IMR-90 (cell line): ENCODE results near the gene EYS. TPM values are rescaled to one million over a fixed set of nuclear protein-coding genes. Genes with fewer than 3 reads are reported as not detected.

ENCODE experiments used
- ATAC-seq: fragments of 200-7000 bp; cut with Tn5 transposase; 2 replicates; pipeline ENCODE4 v1.9.1; 2020; ENCODE audit warnings: low read depth, mild to moderate bottlenecking, moderate library complexity
- BruUV-seq: library from RNA; stranded (reverse); fragments of 400-500 nt; replicated peaks from 2 replicates; lab custom pipeline; 2021; lab: Mats Ljungman, UMichigan
- CTCF ChIA-PET: fragments of 300-600 bp; formaldehyde crosslinking; extraction: SDS; loops from one replicate; lab custom pipeline; 2021; ENCODE audit warnings: antibody characterized with exemption; lab: Yijun Ruan, JAX
- POLR2A ChIA-PET: fragments of 300-600 bp; sonication (Branson Sonifier 250); formaldehyde crosslinking; loops from one replicate; lab custom pipeline; 2022; ENCODE audit warnings: antibody characterized with exemption; ENCODE audit not compliant: unreplicated experiment; lab: Charles Lee
- DNase-seq: peaks from one replicate; pipeline ENCODE4 v3.0.0; 2013
- H2AFZ ChIP-seq: replicated peaks from 2 replicates; pipeline ENCODE3; 2013; ENCODE audit warnings: low read length, mild to moderate bottlenecking; ENCODE audit not compliant: poor library complexity
- H2AK5ac ChIP-seq: 2 replicates; pipeline ENCODE4 v1.6.1; 2013; ENCODE audit warnings: low read depth, low read length, inconsistent platforms
- H2AK9ac ChIP-seq: replicated peaks from 2 replicates; pipeline ENCODE3; 2013; ENCODE audit warnings: mild to moderate bottlenecking, low read depth, low read length, moderate library complexity; ENCODE audit not compliant: poor library complexity
- H2BK120ac ChIP-seq: 2 replicates; pipeline ENCODE4 v1.6.1; 2013; ENCODE audit warnings: low read depth, low read length, inconsistent platforms
- H2BK15ac ChIP-seq: 3 replicates; pipeline ENCODE4 v1.6.1; 2013; ENCODE audit warnings: low read depth, low read length, inconsistent platforms
- H2BK20ac ChIP-seq: 2 replicates; pipeline ENCODE4 v1.6.1; 2013; ENCODE audit warnings: low read depth, mild to moderate bottlenecking, inconsistent platforms, low read length, moderate library complexity
- H2BK5ac ChIP-seq: 2 replicates; pipeline ENCODE4 v1.6.1; 2013; ENCODE audit warnings: mild to moderate bottlenecking, low read depth, low read length, inconsistent platforms; ENCODE audit not compliant: poor library complexity, severe bottlenecking
- H3K14ac ChIP-seq: replicated peaks from 2 replicates; pipeline ENCODE4 v1.6.1; 2013; ENCODE audit warnings: low read depth, low read length, inconsistent platforms
- H3K18ac ChIP-seq: 2 replicates; pipeline ENCODE4 v1.6.1; 2013; ENCODE audit warnings: low read depth, low read length, control low read depth
- H3K23ac ChIP-seq: 2 replicates; pipeline ENCODE4 v1.6.1; 2013; ENCODE audit warnings: low read depth, low read length, inconsistent platforms
- H3K27ac ChIP-seq: 2 replicates; pipeline ENCODE4 v1.5.1; 2013; ENCODE audit warnings: mild to moderate bottlenecking, control low read depth, low read length; ENCODE audit not compliant: insufficient read depth
- H3K27me3 ChIP-seq: 2 replicates; pipeline ENCODE4 v1.6.1; 2013; ENCODE audit warnings: low read length; ENCODE audit not compliant: control insufficient read depth, insufficient read depth
- H3K36me3 ChIP-seq: 2 replicates; pipeline ENCODE4 v1.6.1; 2013; ENCODE audit warnings: low read length, mixed read lengths; ENCODE audit not compliant: control insufficient read depth, insufficient read depth
- H3K4ac ChIP-seq: 2 replicates; pipeline ENCODE4 v1.6.1; 2013; ENCODE audit warnings: low read depth, low read length, inconsistent platforms
- H3K4me1 ChIP-seq: 2 replicates; pipeline ENCODE4 v1.6.1; 2013; ENCODE audit warnings: low read length, mixed read lengths; ENCODE audit not compliant: control insufficient read depth, insufficient read depth
- H3K4me2 ChIP-seq: 2 replicates; pipeline ENCODE4 v1.6.1; 2013; ENCODE audit warnings: low read depth, mild to moderate bottlenecking, control low read depth, low read length, moderate library complexity
- H3K4me3 ChIP-seq: 2 replicates; pipeline ENCODE4 v1.5.1; 2013; ENCODE audit warnings: low read depth, mild to moderate bottlenecking, control low read depth, low read length, moderate library complexity; ENCODE audit not compliant: insufficient read depth
- H3K56ac ChIP-seq: 2 replicates; pipeline ENCODE4 v1.6.1; 2013; ENCODE audit warnings: low read length, inconsistent platforms; ENCODE audit not compliant: insufficient read depth; ENCODE audit errors: extremely low read depth
- H3K79me1 ChIP-seq, 2 experiments: 2 replicates each; pipeline ENCODE4 v1.6.1; 2013; ENCODE audit warnings: low read length in 2 of 2, inconsistent platforms in 1 of 2, low read depth in 1 of 2
- H3K9ac ChIP-seq: 2 replicates; pipeline ENCODE4 v1.6.1; 2013; ENCODE audit warnings: low read depth, low read length, control low read depth
- H3K9me1 ChIP-seq: 2 replicates; pipeline ENCODE4 v1.6.1; 2013; ENCODE audit warnings: low read length, inconsistent platforms; ENCODE audit not compliant: insufficient read depth
- H3K9me3 ChIP-seq: 2 replicates; pipeline ENCODE4 v1.6.1; 2013; ENCODE audit warnings: low read length; ENCODE audit not compliant: control insufficient read depth, insufficient read depth
- H4K20me1 ChIP-seq: 2 replicates; pipeline ENCODE4 v1.6.1; 2013; ENCODE audit warnings: low read length, inconsistent platforms; ENCODE audit not compliant: insufficient read depth
- H4K5ac ChIP-seq: 2 replicates; pipeline ENCODE4 v1.6.1; 2013; ENCODE audit warnings: mild to moderate bottlenecking, low read depth, low read length, control low read depth
- H4K8ac ChIP-seq, 2 experiments: 2 replicates each; pipeline ENCODE4 v1.6.1; 2013; ENCODE audit warnings: low read depth in 2 of 2, low read length in 2 of 2, control low read depth in 1 of 2, inconsistent platforms in 1 of 2
- H4K91ac ChIP-seq: 2 replicates; pipeline ENCODE4 v1.6.1; 2013; ENCODE audit warnings: low read depth, low read length, inconsistent platforms; ENCODE audit not compliant: insufficient read depth
- BHLHE40 ChIP-seq: fragments of 150-350 bp; IDR thresholded peaks from 2 replicates; pipeline ENCODE4 v1.6.1; 2016; ENCODE audit warnings: mild to moderate bottlenecking, low read depth, low read length
- CEBPB ChIP-seq: IDR thresholded peaks from 2 replicates; pipeline ENCODE4 v1.6.1; 2012; ENCODE audit warnings: low read depth, low read length, improper control_type of control experiment
- CHD1 ChIP-seq: IDR thresholded peaks from 2 replicates; pipeline ENCODE4 v1.6.1; 2012; ENCODE audit warnings: low read depth, low read length, improper control_type of control experiment
- CTCF ChIP-seq: conservative IDR thresholded peaks from 2 replicates; pipeline ENCODE4 v1.5.1; 2012; ENCODE audit warnings: mild to moderate bottlenecking, low read depth, low read length, improper control_type of control experiment
- ELK1 ChIP-seq: fragments of 150-350 bp; IDR thresholded peaks from 2 replicates; pipeline ENCODE4 v1.6.1; 2016; ENCODE audit warnings: low read depth, mild to moderate bottlenecking, low read length, moderate library complexity, borderline replicate concordance
- FOS ChIP-seq: fragments of 150-350 bp; IDR thresholded peaks from 2 replicates; pipeline ENCODE4 v1.6.1; 2016; ENCODE audit warnings: low read depth, low read length
- MAFK ChIP-seq: IDR thresholded peaks from 2 replicates; pipeline ENCODE4 v1.6.1; 2012; ENCODE audit warnings: low read depth, low read length, improper control_type of control experiment
- MAZ ChIP-seq: IDR thresholded peaks from 2 replicates; pipeline ENCODE4 v1.6.1; 2012; ENCODE audit warnings: low read depth, mild to moderate bottlenecking, low read length, improper control_type of control experiment, moderate library complexity, borderline replicate concordance
- MXI1 ChIP-seq: IDR thresholded peaks from 2 replicates; pipeline ENCODE4 v1.6.1; 2012; ENCODE audit warnings: low read depth, mild to moderate bottlenecking, low read length, moderate library complexity, borderline replicate concordance
- NFE2L2 ChIP-seq: fragments of 150-350 bp; IDR thresholded peaks from 2 replicates; pipeline ENCODE4 v1.6.1; 2016; ENCODE audit warnings: low read depth, mild to moderate bottlenecking, low read length
- POLR2A ChIP-seq: IDR thresholded peaks from 2 replicates; pipeline ENCODE4 v1.6.1; 2012; ENCODE audit warnings: mild to moderate bottlenecking, low read depth, low read length
- RAD21 ChIP-seq: IDR thresholded peaks from 2 replicates; pipeline ENCODE4 v1.6.1; 2012; ENCODE audit warnings: low read length, improper control_type of control experiment
- RCOR1 ChIP-seq: IDR thresholded peaks from 2 replicates; pipeline ENCODE4 v1.6.1; 2012; ENCODE audit warnings: mild to moderate bottlenecking, low read length, improper control_type of control experiment; ENCODE audit not compliant: insufficient replicate concordance
- RFX5 ChIP-seq: IDR thresholded peaks from 2 replicates; pipeline ENCODE4 v1.8.0; 2012; ENCODE audit warnings: low read depth, mild to moderate bottlenecking, low read length, moderate library complexity
- SMC3 ChIP-seq: fragments of 150-350 bp; IDR thresholded peaks from 2 replicates; pipeline ENCODE4 v1.6.1; 2016; ENCODE audit warnings: low read depth, mild to moderate bottlenecking, antibody characterized with exemption, low read length, moderate library complexity
- USF2 ChIP-seq: fragments of 150-350 bp; IDR thresholded peaks from 2 replicates; pipeline ENCODE4 v1.6.1; 2017; ENCODE audit warnings: mild to moderate bottlenecking, antibody characterized with exemption, low read length, low read depth
- WGBS, 2 experiments: methylation state at CpG; one replicate each; pipeline versions ENCODE4 v1.1.5 to v1.1.7; 2013; ENCODE audit warnings: missing lambda C conversion rate in 2 of 2; ENCODE audit not compliant: insufficient read length in 1 of 2; ENCODE audit errors: extremely low coverage in 2 of 2; 5-methylcytosine and 5-hydroxymethylcytosine counted together
- dilution Hi-C: fragments of 300-500 bp; cut with HindIII; formaldehyde crosslinking; loops from one replicate; pipeline ENCODE4 v1.14.3; 2018; ENCODE audit warnings: low sequenced_read_pairs; ENCODE audit not compliant: unreplicated experiment
- in situ Hi-C: fragments of 300-500 bp; cut with MboI; formaldehyde crosslinking; loops from 3 replicates; pipeline ENCODE4 v1.14.3; 2019; ENCODE audit warnings: low sequenced_read_pairs, inconsistent platforms, mixed read lengths
- intact Hi-C: fragments of 100-400 bp; cut with micrococcal nuclease; formaldehyde crosslinking; loops from 2 replicates; pipeline ENCODE4 v1.10.0; 2022
- polyA plus RNA-seq, 3 experiments: library from polyadenylated mRNA; depleted of rRNA; stranded (reverse); fragments of >200 nt; gene quantifications; 2 replicates each; pipeline ENCODE4 v1.2.3, GENCODE V29; 2012; ENCODE audit warnings: low replicate concordance in 1 of 3
- total RNA-seq: library from RNA; depleted of rRNA; stranded (reverse); fragments of >200 nt; gene quantifications from 2 replicates; pipeline ENCODE4 v1.2.3, GENCODE V29; 2012

The EYS gene
- total and polyA plus RNA-seq, 2 of the 4 experiments (the other 2 are of a cell fraction) = under 0.01 TPM; not detected in 1

- intact Hi-C loops = no loop called here
- Histone ChIP-seq H3K18ac (no peak overlapping the region), H3K4me1 (no peaks in the 10 kb centered on the region), H3K4me2 (no peak overlapping the region), H4K20me1 (no peaks in the 10 kb centered on the region), H3K27me3 (no peaks in the 10 kb centered on the region), H3K9me3 (no peaks in the 10 kb centered on the region), H4K91ac (no peak overlapping the region), H3K27ac (no peak overlapping the region), H2BK5ac (no peak overlapping the region), H3K14ac (no peak overlapping the region), H3K9ac (no peak overlapping the region), H4K5ac (no peak overlapping the region), H2AK9ac (no peak overlapping the region), H2BK20ac (no peak overlapping the region), H3K23ac (no peak overlapping the region), H3K36me3 (no peaks in the 10 kb centered on the region), H2AFZ (no peak overlapping the region), H2BK120ac (no peak overlapping the region), H2BK15ac (no peak overlapping the region), H4K8ac (no peak overlapping the region), H3K56ac (no peak overlapping the region), H3K4me3 (no peak overlapping the region), H3K79me1 (no peaks in the 10 kb centered on the region), H2AK5ac (no peak overlapping the region), H3K4ac (no peak overlapping the region), H3K9me1 (no peaks in the 10 kb centered on the region)
- TF ChIP-seq MXI1 (no peak), POLR2A (no peak), RFX5 (no peak), SMC3 (no peak), CEBPB (no peak), RAD21 (no peak), ELK1 (no peak), MAZ (no peak), NFE2L2 (no peak), CTCF (no peak), FOS (no peak), MAFK (no peak), CHD1 (no peak), USF2 (no peak), BHLHE40 (no peak), RCOR1 (no peak)
- POLR2A ChIA-PET = no interaction called here
- dilution Hi-C loops = no loop called here
- in situ Hi-C loops = no loop called here
- ATAC-seq (no peak), DNase-seq (no peak)
- WGBS, 2 experiments = no CpG with 5 or more reads among the region's 2 CpGs
- BruUV-seq = no TSS peak
- CTCF ChIA-PET = no interaction called here
Measured at GRCh38 chr6:64904616-64905015, 802.4 kb downstream of the EYS start.
